Right lobe of liver (tissue), 6 donors: ENCODE data around the gene CDC42SE1. TPM values are rescaled to one million over a fixed set of nuclear protein-coding genes. Genes with fewer than 3 reads are reported as not detected.

Experiments used
- ATAC-seq, 4 donors: fragments of 200-7000 bp; cut with Tn5 transposase; one replicate each; pipeline ENCODE4 v1.9.1; 2020; ENCODE audit warnings: mild to moderate bottlenecking in 4 of 4, moderate library complexity in 4 of 4
- DNase-seq, 3 donors: peaks; one replicate each; pipeline ENCODE4 v3.0.0-alpha.2; 2020
- H3K27ac ChIP-seq, 3 donors: fragments of 200-600 bp; one replicate each; pipeline ENCODE4 v1.8.0; 2022
- H3K27me3 ChIP-seq, 2 donors: fragments of 200-600 bp; one replicate each; pipeline ENCODE4 v1.8.0; 2022
- H3K36me3 ChIP-seq, 4 donors: fragments of 200-600 bp; sonication (generic) in 1 of 4; one replicate each; pipeline versions ENCODE4 v1.5.1 to v1.8.0; 2017 to 2022; ENCODE audit warnings: control low read depth in 1 of 4
- H3K4me1 ChIP-seq, 4 donors: fragments of 200-600 bp; sonication (generic) in 1 of 4; one replicate each; pipeline versions ENCODE4 v1.5.1 to v1.8.0; 2017 to 2022; ENCODE audit warnings: control low read depth in 1 of 4
- H3K4me3 ChIP-seq, 3 donors: fragments of 200-600 bp; one replicate each; pipeline ENCODE4 v1.8.0; 2022
- H3K9me3 ChIP-seq, 4 donors: fragments of 200-600 bp; sonication (generic) in 1 of 4; one replicate each; pipeline versions ENCODE4 v1.5.1 to v1.8.0; 2017 to 2022; ENCODE audit warnings: control low read depth in 1 of 4
- CTCF ChIP-seq, 4 donors: fragments of 200-600 bp in 3 of 4; fragments of 450-650 bp in 1 of 4; IDR thresholded peaks; one replicate each; pipeline versions ENCODE4 v1.5.1 to v1.8.0; 2016 to 2022; ENCODE audit warnings: antibody characterized with exemption in 4 of 4, mild to moderate bottlenecking in 2 of 4
- POLR2A ChIP-seq: fragments of 450-650 bp; IDR thresholded peaks from one replicate; pipeline ENCODE4 v1.6.1; 2017; ENCODE audit warnings: antibody characterized with exemption, mild to moderate bottlenecking
- WGBS: methylation state at CpG from one replicate; pipeline ENCODE4 v1.1.6; 2018; ENCODE audit warnings: low coverage, low lambda C conversion rate; ENCODE audit not compliant: insufficient coverage; ENCODE audit errors: missing lambda C conversion rate; 5-methylcytosine and 5-hydroxymethylcytosine counted together
- intact Hi-C, 2 donors: fragments of 100-400 bp; cut with DNase I; formaldehyde crosslinking; loops; one replicate each; pipeline versions ENCODE4 v1.11.2 to v1.14.1; 2022
- total RNA-seq, 6 experiments: library from RNA; depleted of rRNA in 2 of 6; stranded (reverse); fragments of >200 nt in 2 of 6; fragmentation: NEBNext Ultra II Directional in 3 of 6; extraction: Animal tissue kit (Norgen Biotek cat#: 25700) in 3 of 6; gene quantifications; one replicate each; pipeline versions ENCODE4 v1.1.0 to v1.2.4, GENCODE V29; 2016 to 2023
- donor health status: DM: no; HTN: yes; CAD: no.
- donor health status: DM: no; HTN: no; CAD: no.
- donor health status: DM: no; HTN: no; CAD: no.
- donor health status: DM: no; HTN: yes; CAD: no.
- donor health status: DM: no; HTN: yes; CAD: no.

CDC42SE1 gene
- total RNA-seq, 6 experiments from 2014 or later, result 15.9 to 37.5 (median 27.3) TPM

GRCh38 chr1:151069103-151069486 lies 9.7 kb upstream of the CDC42SE1 start:
- peaks cover 0 to 23% (median 9%) of the 10 kb centered on the region in 4 donors for H3K4me1 ChIP-seq
- H3K27me3 ChIP-seq, result no peaks in the 10 kb centered on the region
- TF ChIP-seq POLR2A, result no peak
- TF ChIP-seq CTCF (IDR thresholded peaks at IDR 0.05), result no peak
- 88% methylated on average over 5 of the region's 5 CpGs for WGBS
- no peak for ATAC-seq
- no peaks in the 10 kb centered on the region for H3K36me3 ChIP-seq
- H3K4me3 ChIP-seq, result no peak overlapping the region
- DNase-seq, result no peak
- no peaks in the 10 kb centered on the region for H3K9me3 ChIP-seq
- intact Hi-C loops, result no loop called here
- no peak overlapping the region for H3K27ac ChIP-seq

- H3K4me1 ChIP-seq, result peaks cover 0 to 23% (median 9%) of the 10 kb centered on the region in 4 donors
- intact Hi-C loops, result no loop called here
- DNase-seq (no peak), ATAC-seq (no peak)
- H3K4me3 ChIP-seq, result no peak overlapping the region
- no peaks in the 10 kb centered on the region for H3K9me3 ChIP-seq
- no peak for TF ChIP-seq CTCF (IDR thresholded peaks at IDR 0.05)
- TF ChIP-seq POLR2A, result no peak
- H3K27me3 ChIP-seq, result no peaks in the 10 kb centered on the region
- 90% methylated on average over 4 of the region's 4 CpGs for WGBS
- no peak overlapping the region for H3K27ac ChIP-seq
- H3K36me3 ChIP-seq, result no peaks in the 10 kb centered on the region
Observed at GRCh38 chr1:151067185-151067584, 7.8 kb upstream of the CDC42SE1 start.

- Histone ChIP-seq H3K36me3 (no peaks in the 10 kb centered on the region), H3K27me3 (no peaks in the 10 kb centered on the region), H3K9me3 (no peaks in the 10 kb centered on the region), H3K4me1 (peaks cover 0 to 18% (median 6%) of the 10 kb centered on the region in 4 donors), H3K27ac (peak overlapping the region in 1 of 3 donors; percentile 27), H3K4me3 (no peak overlapping the region)
- DNase-seq, result no peak
- no peak for TF ChIP-seq POLR2A
- TF ChIP-seq CTCF (IDR thresholded peaks at IDR 0.05), result no peak
- peak; percentile 51 to 66 (median 64) for ATAC-seq
- intact Hi-C loops, result no loop called here
Observed at GRCh38 chr1:151065089-151065645, 5.7 kb upstream of the CDC42SE1 start.

- H3K27ac ChIP-seq, result no peak overlapping the region
- TF ChIP-seq CTCF (IDR thresholded peaks at IDR 0.05) (no peak), POLR2A (no peak)
- H3K9me3 ChIP-seq, result no peaks in the 10 kb centered on the region
- no peaks in the 10 kb centered on the region for H3K36me3 ChIP-seq
- intact Hi-C loops, result no loop called here
- WGBS, result 22% methylated on average over 3 of the region's 3 CpGs
- peaks cover 0 to 23% (median 6%) of the 10 kb centered on the region in 4 donors for H3K4me1 ChIP-seq
- DNase-seq (peak in 1 of 3 donors; percentile 44), ATAC-seq (peak in 1 of 4 donors; percentile 51)
- H3K27me3 ChIP-seq, result no peaks in the 10 kb centered on the region
- no peak overlapping the region for H3K4me3 ChIP-seq
Observed at GRCh38 chr1:151062741-151063371, 3.4 kb upstream of the CDC42SE1 start.
